ENCODE measurements around the gene LINC01488.

Gene LINC01488

GRCh38 chr11:69463995-69464960 is 17.2 kb upstream of the LINC01488 start:
- DNase-seq (ENCODE audit: low read depth in 2 of 2), result no peak

- no peak for DNase-seq (ENCODE audit: low read depth in 2 of 2)
These were observed 16.0 kb upstream of the LINC01488 start for GRCh38 chr11:69465236-69466000.

GRCh38 chr11:69466039-69466438 is 15.4 kb upstream of the LINC01488 start:
- DNase-seq (ENCODE audit: low read depth in 2 of 2), result no peak

- no peak for DNase-seq (ENCODE audit: low read depth in 2 of 2)
These were observed 14.3 kb upstream of the LINC01488 start for GRCh38 chr11:69467196-69467595.

- DNase-seq (ENCODE audit: low read depth in 2 of 2), result no peak
These were observed 13.8 kb upstream of the LINC01488 start for GRCh38 chr11:69467646-69468045.

GRCh38 chr11:69468221-69468620 is 13.2 kb upstream of the LINC01488 start:
- no peak for DNase-seq (ENCODE audit: low read depth in 2 of 2)

GRCh38 chr11:69468911-69469885 is 12.3 kb upstream of the LINC01488 start:
- DNase-seq (ENCODE audit: low read depth in 2 of 2), result no peak

GRCh38 chr11:69470301-69470700 is 11.2 kb upstream of the LINC01488 start:
- DNase-seq (ENCODE audit: low read depth in 2 of 2), result no peak

GRCh38 chr11:69470793-69471728 is 10.4 kb upstream of the LINC01488 start:
- no peak for DNase-seq (ENCODE audit: low read depth in 2 of 2)

- DNase-seq (ENCODE audit: low read depth in 2 of 2), result no peak
These were observed 9.5 kb upstream of the LINC01488 start for GRCh38 chr11:69471729-69472540.

- no peak for DNase-seq (ENCODE audit: low read depth in 2 of 2)
These were observed 8.8 kb upstream of the LINC01488 start for GRCh38 chr11:69472541-69473275.

GRCh38 chr11:69473276-69473845 is 8.1 kb upstream of the LINC01488 start:
- no peak for DNase-seq (ENCODE audit: low read depth in 2 of 2)

- no peak for DNase-seq (ENCODE audit: low read depth in 2 of 2)
These were observed 6.7 kb upstream of the LINC01488 start for GRCh38 chr11:69474736-69475135.

GRCh38 chr11:69475141-69475865 is 6.2 kb upstream of the LINC01488 start:
- no peak for DNase-seq (ENCODE audit: low read depth in 2 of 2)

GRCh38 chr11:69475866-69476471 is 5.5 kb upstream of the LINC01488 start:
- DNase-seq (ENCODE audit: low read depth in 2 of 2), result no peak

GRCh38 chr11:69476509-69476961 is 4.9 kb upstream of the LINC01488 start:
- no peak for DNase-seq (ENCODE audit: low read depth in 2 of 2)

GRCh38 chr11:69477086-69477485 is 4.4 kb upstream of the LINC01488 start:
- DNase-seq (ENCODE audit: low read depth in 2 of 2), result no peak
